ENCODE measurements around the gene GPR153. TPM values are rescaled to one million over a fixed set of nuclear protein-coding genes. Genes with fewer than 3 reads are reported as not detected.

The GPR153 gene
- total and polyA plus RNA-seq, 8 donors = 0.19 to 5.1 (median 0.93) TPM

DNA sequence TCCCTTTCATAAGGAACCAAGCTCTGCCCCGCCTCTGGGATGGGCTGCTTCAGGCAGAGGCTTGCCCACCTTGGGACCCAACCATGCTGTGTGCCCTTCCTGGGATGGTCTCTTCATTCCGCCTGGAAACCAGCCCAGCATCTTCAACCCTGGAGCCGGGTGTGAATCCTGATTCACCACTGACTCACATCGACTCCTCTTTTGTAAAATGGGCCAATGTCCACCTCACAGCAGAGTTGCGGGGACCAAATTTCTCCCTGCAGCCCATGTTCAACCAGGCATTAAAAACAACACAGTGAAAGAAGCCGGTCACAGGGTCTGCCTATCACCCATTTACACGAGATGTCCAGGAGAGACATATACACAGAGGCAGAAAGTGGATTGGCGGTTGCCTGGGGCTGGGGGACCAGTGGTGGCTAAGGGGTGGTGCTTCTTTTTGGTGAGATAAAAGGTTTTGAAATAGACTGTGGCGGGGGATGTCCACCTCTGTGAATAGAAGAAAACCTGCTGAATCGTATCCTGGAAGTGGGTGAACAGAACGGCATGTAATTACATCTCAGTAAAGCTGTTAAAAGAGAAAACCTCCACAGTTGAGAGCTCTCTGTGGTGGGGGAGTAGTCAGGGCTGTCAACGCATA is 6.9 kb upstream of the GPR153 start:
- no peak overlapping the region for H3K27ac ChIP-seq
- no peak overlapping the region for H3K4me3 ChIP-seq
- FAIRE-seq (no peak), DNase-seq (no peak), ATAC-seq (no peak)
- H3K27me3 ChIP-seq = no peaks in the 10 kb centered on the region
- H3K9me3 ChIP-seq = no peaks in the 10 kb centered on the region
- 88 to 91% methylated on average over 12 of the region's 12 CpGs for WGBS, 2 donors
- intact Hi-C loops (cut with DNase I) = no loop called here
- no peaks in the 10 kb centered on the region for H3K4me1 ChIP-seq
- no peaks in the 10 kb centered on the region for H3K36me3 ChIP-seq
- TF ChIP-seq, protein P1, sequence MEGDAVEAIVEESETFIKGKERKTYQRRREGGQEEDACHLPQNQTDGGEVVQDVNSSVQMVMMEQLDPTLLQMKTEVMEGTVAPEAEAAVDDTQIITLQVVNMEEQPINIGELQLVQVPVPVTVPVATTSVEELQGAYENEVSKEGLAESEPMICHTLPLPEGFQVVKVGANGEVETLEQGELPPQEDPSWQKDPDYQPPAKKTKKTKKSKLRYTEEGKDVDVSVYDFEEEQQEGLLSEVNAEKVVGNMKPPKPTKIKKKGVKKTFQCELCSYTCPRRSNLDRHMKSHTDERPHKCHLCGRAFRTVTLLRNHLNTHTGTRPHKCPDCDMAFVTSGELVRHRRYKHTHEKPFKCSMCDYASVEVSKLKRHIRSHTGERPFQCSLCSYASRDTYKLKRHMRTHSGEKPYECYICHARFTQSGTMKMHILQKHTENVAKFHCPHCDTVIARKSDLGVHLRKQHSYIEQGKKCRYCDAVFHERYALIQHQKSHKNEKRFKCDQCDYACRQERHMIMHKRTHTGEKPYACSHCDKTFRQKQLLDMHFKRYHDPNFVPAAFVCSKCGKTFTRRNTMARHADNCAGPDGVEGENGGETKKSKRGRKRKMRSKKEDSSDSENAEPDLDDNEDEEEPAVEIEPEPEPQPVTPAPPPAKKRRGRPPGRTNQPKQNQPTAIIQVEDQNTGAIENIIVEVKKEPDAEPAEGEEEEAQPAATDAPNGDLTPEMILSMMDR (IDR thresholded peaks at IDR 0.05) = no peak

DNA sequence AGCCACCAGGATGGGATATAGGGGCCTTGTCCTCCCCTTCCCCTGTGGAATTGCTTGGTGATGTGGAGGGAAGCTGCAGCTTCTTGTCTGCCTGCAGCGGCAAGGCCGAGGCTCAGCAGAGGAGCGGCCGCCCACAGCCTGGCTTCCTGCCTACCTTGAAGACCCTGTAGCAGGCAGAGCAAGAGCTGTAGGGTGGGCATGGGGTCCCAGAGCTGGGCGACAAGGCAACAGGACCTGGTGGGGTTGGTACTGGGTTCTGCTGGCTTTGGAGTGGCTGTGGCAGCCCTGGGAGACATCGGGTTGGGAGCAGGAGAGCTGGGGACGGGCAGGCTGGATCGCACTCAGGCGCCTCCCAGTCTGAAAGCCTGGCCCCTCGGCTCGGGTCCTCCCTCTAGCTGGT is 5.7 kb upstream of the GPR153 start:
- no peak for ATAC-seq
- no peaks in the 10 kb centered on the region for H3K9me3 ChIP-seq
- no peaks in the 10 kb centered on the region for H3K27me3 ChIP-seq
- intact Hi-C loops (cut with DNase I) = no loop called here
- no peak for DNase-seq
- WGBS, 2 donors = 88 to 90% methylated on average over 11 of the region's 11 CpGs
- TF ChIP-seq, protein P1 (IDR thresholded peaks at IDR 0.05) = no peak
- H3K36me3 ChIP-seq = no peaks in the 10 kb centered on the region
- H3K4me1 ChIP-seq = no peaks in the 10 kb centered on the region
- H3K4me3 ChIP-seq = no peak overlapping the region
- no peak overlapping the region for H3K27ac ChIP-seq
- no peak for FAIRE-seq

DNA sequence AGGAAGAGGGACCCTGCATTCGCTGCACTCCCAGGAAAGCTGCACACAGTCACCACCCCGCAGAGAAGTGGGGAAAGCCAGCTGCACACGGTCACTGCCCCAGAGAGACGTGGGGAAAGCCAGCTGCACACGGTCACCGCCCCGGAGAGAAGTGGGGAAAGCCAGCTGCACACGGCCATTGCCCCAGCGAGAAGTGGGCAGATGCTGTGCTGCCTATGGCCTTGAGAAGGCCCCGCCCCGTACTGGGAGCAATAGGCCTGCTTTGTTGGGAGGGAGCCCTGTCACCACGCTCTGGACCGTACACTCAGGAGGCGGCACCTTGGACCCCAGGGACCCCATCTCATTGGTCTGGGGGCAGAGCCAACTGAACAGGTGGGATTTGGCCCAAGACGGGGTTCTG is 4.3 kb upstream of the GPR153 start:
- Histone ChIP-seq H3K9me3 (no peaks in the 10 kb centered on the region), H3K4me3 (no peak overlapping the region), H3K27me3 (no peaks in the 10 kb centered on the region), H3K36me3 (no peaks in the 10 kb centered on the region), H3K27ac (no peak overlapping the region), H3K4me1 (no peaks in the 10 kb centered on the region)
- DNase-seq = peak in 2 of 6 donors; percentile 34 to 50
- 47 to 57% methylated on average over 15 of the region's 15 CpGs for WGBS, 2 donors
- no peak for FAIRE-seq
- ATAC-seq = peak in 2 of 4 donors; percentile 54 to 65
- intact Hi-C loops (cut with DNase I) = no loop called here
- TF ChIP-seq, protein P1 (IDR thresholded peaks at IDR 0.05) = no peak

DNA sequence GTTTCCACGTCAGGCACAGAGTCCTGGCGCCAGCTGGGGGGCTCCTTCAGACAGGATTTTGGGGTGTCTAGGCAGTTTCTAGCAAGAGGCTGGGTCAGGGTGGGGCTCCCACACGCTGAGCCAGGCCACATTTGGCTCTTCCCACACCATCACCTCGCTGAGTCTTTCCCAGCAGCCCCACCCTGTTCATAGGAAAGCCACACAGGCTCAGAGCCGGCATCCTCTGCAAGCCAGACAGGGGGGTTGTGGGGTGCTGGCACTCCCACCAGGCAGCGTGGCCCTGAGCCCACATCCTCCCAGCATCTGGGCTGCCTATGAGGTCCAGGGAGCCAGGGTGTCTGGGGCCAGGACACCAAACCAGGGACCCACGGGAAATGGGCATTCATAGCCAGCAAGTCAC is 2.8 kb upstream of the GPR153 start:
- Histone ChIP-seq H3K27me3 (no peaks in the 10 kb centered on the region), H3K27ac (no peak overlapping the region), H3K4me1 (no peaks in the 10 kb centered on the region), H3K4me3 (no peak overlapping the region), H3K36me3 (no peaks in the 10 kb centered on the region), H3K9me3 (no peaks in the 10 kb centered on the region)
- DNase-seq = no peak
- WGBS, 2 donors = 88 to 90% methylated on average over 7 of the region's 7 CpGs
- TF ChIP-seq, protein P1 (IDR thresholded peaks at IDR 0.05) = no peak
- ATAC-seq = no peak
- FAIRE-seq = no peak
- intact Hi-C loops (cut with DNase I) = no loop called here

DNA sequence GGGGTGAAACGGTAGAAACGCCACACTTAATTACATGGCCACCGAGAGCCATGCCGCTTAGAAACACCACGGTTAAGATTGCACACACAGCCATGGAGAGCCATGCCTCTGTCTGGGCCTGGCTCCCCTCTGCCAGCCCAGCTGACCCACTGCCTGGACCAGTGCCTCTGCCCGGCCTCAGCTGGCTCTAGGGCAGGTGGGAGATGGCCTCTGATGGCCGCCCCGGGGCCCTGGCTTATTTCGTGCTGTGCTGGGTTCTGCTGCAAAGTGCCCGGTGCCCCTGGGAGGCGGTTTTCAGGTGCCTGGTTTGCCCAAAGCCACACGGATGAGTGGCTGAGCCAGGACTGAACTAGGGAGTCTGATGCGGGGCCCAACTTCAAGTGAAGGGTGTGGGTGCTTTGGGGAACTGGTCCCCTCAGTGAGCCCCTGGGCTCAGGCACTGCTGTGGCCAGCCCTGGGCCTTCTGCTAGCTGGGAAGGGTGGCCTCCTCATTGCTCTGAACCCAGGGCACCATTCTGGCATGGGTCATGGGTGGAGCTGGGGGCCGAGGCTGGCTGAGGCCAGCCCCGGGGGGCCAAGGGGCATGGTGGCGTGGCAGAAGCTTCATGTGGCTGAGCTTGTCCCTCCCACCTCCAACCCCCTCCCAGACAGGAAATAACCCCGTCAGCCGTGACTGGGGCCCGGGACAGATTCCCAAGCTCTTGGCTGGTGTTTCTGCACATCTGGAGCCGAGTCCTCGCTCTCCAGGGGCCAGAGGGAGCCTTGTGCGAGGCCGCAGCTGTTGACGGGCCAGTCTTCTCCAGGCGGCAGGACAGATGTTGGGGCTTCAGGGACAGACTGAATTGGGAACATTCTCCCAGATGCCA is 1.9 kb upstream of the GPR153 start:
- H3K9me3 ChIP-seq = no peaks in the 10 kb centered on the region
- intact Hi-C loops (cut with DNase I) = no loop called here
- no peaks in the 10 kb centered on the region for H3K4me1 ChIP-seq
- H3K27me3 ChIP-seq = no peaks in the 10 kb centered on the region
- WGBS, 2 donors = 83 to 89% methylated on average over 22 to 25 of the region's 25 CpGs
- H3K36me3 ChIP-seq = no peaks in the 10 kb centered on the region
- TF ChIP-seq, protein P1 (IDR thresholded peaks at IDR 0.05) = no peak
- FAIRE-seq = no peak
- DNase-seq = no peak
- no peak for ATAC-seq
- no peak overlapping the region for H3K4me3 ChIP-seq
- H3K27ac ChIP-seq = no peak overlapping the region
